Erythroblast (primary cell): ENCODE results near the gene NR3C1.

Source experiments
- DNase-seq, 2 experiments: peaks; one replicate each; lab custom pipeline; 2025; lab: John Stamatoyannopoulos, UW
- GATA1 ChIP-seq: IDR thresholded peaks from 2 replicates; pipeline ENCODE4 v1.6.1; 2011; ENCODE audit warnings: low read depth, mild to moderate bottlenecking, control low read depth, low read length, moderate library complexity
- POLR2A ChIP-seq: IDR thresholded peaks from 2 replicates; pipeline ENCODE4 v1.6.1; 2011; ENCODE audit warnings: mild to moderate bottlenecking, low read length

The NR3C1 gene

DNA sequence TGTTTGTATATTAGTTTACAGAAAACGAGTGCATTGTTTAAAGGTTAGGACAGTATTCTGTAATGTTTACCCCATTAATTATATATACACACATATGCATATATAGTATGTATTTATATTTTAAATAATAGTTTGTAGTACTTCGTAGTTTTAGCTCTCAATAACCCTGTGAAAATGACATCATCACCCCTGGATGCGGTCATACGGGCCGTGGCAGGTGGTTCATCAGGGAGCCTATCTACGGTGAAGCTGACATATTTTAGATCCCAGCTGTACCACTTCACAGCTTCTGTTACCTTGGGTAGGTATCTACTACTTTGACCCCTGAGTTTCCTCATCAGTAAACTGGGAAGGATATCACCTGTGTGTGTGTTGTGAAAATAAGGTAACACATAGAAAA, 87.1 kb downstream of the NR3C1 start:
- TF ChIP-seq GATA1 (no peak), POLR2A (no peak)

DNA sequence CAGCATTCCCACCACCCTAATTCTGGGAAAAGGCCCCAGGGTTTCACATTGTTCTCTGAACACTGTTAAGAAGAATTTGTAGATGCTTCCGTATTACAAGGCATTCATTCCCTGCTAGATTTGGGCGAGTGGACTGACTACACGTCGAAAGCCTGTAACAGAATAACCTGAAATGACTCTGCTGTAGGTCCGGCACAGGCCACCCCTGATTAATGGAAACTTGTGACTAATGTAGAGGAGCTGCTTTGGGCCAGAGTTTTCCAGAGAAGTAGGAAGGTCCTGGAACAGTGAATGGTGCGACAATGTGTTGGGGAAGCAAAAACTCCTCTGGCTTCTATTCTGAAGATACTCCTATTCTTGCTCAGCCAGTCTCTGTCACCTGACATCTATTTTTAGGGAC, 87.6 kb downstream of the NR3C1 start:
- DNase-seq, result no peak
- TF ChIP-seq POLR2A, result no peak
- no peak for TF ChIP-seq GATA1

More for the DNA sequence above, 87.1 kb downstream of the NR3C1 start:
- no peak for DNase-seq

DNA sequence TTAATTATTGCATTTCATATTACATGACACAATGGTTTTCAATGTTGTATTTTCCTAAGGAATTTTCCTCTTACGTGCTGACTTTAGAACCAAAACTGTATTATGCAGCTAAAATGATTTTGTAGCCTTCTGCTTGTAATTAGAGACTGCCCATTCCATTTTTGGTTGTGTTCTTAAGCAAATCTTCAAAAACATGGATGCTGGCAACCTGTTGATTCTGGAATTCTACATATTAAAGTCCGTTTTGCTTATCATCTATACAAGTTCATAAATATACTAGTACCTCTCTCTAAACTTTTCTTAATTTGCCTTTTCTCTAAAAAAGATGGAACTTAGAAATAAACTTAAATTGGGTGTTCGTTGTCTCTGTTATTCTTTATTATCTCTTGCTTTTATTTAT, 88.3 kb downstream of the NR3C1 start:
- TF ChIP-seq POLR2A, result no peak
- TF ChIP-seq GATA1, result no peak
- DNase-seq, result no peak

DNA sequence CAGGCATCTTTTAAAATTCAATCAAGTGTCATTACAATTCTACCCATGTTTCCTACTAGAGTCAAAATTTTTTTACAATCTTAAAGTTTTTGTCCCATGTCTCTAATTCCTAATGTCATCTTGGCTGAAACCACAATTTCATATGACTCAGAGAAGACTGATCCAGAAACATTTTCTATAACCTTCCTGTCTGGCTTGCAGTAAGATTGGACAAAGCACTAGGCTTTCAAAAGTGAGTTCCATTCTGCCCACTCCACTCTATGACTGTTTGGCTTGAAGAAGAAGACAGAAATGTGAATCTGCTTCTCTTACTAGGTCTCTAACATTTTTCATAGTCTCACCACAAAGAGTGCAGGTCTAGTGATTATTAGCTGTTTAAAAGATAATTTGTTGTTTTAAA, 88.8 kb downstream of the NR3C1 start:
- DNase-seq, result no peak
- no peak for TF ChIP-seq POLR2A

DNA sequence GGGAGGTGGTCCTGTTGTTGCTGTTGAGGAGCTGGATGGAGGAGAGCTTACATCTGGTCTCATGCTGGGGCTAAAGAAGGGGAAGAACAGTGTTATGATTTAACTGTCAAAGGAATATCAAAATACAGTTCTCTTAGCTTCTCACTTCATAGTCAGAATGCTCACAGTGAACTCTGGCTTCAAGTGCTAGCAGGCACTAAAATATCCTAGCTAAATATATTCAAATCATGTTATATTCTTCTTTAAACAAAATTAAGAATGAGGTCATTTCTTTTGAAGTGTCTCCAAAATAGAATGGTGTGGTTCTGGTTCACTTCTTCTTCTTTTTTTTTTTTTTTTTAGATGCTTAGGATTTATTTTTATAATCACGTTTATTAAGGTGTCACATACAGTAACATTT, 89.4 kb downstream of the NR3C1 start:
- TF ChIP-seq GATA1, result no peak
- no peak for DNase-seq

DNA sequence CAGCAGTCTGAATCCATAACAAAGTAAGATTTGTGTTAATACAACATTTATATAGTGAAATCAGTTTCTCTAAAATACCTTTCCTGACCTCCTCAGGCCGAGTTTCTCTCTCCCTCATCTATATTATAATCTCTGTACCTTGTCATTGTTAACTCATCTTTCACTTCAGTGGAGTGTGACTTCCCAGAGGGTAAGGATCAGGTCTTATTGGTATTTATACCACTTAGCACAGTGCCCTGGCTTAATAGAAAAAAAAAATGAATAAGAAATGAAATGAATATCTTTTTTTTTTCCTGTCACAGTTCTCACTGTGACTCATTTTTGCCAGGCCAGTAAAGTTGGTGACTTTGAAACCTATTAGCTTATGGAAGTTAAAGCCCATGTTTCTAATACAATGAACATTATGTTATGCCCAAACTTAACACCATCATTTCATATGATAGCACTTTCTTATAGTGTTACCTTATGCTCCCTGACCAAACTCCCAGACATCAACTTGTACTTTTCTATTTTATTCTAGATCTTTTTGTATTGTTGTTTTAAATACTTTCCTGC, 90.1 kb downstream of the NR3C1 start:
- no peak for TF ChIP-seq POLR2A
- no peak for TF ChIP-seq GATA1
- DNase-seq, result no peak

DNA sequence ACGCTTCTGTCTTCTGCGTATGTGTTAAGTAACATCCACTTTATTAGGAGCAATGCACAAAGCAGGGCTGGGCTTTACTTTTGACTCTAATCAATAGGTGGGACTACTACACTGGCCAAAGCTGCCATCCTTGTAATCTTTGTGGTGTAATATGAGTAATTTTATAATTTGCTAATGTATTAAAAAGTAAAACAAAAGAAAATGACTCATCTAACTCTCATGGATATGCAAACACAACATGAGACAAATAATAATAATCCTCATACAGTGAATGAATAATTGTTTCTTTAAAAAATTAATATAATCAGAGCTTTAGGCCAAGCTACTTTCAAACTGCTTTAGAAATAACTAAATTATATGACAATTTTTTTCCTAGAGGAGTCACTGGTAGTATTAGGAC, 90.7 kb downstream of the NR3C1 start:
- no peak for TF ChIP-seq POLR2A
- no peak for TF ChIP-seq GATA1
- DNase-seq, result no peak

DNA sequence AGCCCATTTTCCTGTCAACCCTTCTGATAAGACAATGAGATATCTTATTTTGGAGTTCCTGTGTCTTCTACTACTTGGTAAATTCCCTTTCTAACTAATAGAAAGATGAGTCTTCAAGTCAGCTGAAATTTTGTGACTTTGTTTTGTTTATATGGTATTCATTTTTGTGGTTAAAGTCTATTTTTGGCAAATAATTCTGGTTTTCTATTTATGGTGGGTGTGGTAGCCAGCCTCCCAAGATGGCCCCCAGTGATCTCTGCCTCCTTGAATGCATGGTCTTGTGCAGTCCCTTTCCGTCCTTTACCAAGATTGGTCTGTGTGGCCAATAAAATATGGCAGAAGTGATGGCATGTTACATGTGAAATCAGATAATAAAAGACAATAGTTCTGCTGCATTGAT, 91.5 kb downstream of the NR3C1 start:
- no peak for TF ChIP-seq POLR2A
- no peak for TF ChIP-seq GATA1
- no peak for DNase-seq

DNA sequence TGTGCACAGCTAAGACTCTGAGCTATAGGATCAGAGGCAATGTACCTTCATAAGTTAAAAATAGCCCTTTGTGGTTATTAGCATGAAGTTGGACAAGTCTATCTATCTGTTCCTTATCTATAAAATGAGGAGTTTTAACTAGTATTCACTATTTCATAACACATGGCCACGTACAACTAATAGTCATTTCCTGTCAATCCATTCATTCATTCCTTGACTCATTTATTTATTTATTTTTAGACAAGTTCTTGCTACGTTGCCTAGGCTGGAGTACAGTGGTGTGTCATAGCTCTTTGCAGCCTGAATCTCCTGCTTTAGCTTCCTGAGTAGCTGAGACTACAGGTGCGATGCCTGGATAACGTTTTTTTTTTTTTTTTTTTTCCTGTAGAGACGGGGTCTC, 92.1 kb downstream of the NR3C1 start:
- no peak for DNase-seq
- TF ChIP-seq POLR2A (no peak), GATA1 (no peak)

DNA sequence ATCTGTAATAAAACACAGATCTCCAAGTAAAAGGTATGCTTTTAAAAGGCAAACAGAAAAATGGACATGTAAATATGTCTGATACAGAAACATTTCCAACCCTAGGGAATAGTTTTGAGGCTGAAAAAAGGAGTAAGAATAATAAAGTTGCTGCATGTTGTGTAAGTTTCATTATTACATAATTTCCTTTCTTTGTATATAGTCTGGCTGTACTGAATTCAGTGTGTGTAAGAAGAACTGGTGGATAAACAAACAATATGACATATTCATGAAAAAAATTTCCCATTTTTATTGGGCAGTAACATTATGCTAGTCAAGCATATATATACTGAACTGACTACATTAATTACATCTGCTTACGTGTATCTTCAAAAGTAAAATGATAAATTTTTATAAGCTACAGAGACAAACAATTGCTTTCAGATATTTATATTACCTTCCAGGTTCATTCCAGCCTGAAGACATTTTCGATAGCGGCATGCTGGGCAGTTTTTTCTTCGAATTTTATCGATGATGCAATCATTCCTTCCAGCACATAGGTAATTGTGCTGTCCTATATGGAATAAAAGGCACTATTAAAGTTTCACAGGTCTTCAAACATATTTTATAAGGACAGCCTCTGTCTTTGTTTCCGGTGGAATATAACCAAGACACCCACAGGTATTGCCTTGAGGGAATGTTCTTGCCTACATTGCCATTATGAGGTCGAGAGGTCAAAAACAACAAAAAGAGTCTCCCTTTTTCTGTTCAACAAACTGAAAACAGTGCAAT, 93.6 kb downstream of the NR3C1 start:
- DNase-seq, result no peak
- no peak for TF ChIP-seq GATA1
- TF ChIP-seq POLR2A, result no peak

DNA sequence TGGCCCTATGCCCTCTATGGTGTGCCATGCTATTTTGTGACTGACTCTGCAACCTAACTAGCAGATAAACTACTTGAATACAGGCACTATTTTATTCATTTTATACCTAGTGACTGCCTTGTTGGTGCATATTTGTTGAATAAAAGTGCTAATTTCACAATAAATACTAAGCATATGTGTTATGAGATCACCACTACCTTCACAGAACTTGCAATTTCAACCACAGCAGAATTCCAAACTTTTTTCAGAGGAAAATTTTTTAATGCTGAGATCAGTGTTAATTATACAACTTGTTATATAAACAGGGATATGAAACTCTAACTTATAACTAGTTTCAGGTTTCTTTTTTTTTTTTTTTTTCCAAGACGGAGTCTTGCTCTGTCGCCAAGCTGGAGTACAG, 94.8 kb downstream of the NR3C1 start:
- DNase-seq, result no peak
- TF ChIP-seq GATA1, result no peak
- TF ChIP-seq POLR2A, result no peak

DNA sequence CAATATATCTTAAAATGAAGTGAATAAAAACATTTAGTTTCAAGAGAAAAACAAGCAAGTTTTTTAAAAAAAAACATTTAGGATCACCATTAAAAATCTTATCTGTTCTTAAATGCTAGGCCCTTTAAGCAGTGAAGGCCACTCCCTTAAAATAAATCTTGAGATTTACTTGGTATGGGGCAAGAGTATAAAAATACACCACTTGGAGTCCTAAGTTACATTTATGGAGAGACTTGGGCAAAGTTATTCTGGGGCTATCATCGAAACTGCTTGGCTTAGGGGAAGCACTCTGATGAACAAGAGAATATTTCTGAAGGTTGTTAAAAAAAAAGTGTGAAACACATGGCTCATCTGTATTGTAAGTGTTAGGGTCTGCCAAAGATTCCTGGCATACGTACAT, 97.4 kb downstream of the NR3C1 start:
- DNase-seq, result no peak

DNA sequence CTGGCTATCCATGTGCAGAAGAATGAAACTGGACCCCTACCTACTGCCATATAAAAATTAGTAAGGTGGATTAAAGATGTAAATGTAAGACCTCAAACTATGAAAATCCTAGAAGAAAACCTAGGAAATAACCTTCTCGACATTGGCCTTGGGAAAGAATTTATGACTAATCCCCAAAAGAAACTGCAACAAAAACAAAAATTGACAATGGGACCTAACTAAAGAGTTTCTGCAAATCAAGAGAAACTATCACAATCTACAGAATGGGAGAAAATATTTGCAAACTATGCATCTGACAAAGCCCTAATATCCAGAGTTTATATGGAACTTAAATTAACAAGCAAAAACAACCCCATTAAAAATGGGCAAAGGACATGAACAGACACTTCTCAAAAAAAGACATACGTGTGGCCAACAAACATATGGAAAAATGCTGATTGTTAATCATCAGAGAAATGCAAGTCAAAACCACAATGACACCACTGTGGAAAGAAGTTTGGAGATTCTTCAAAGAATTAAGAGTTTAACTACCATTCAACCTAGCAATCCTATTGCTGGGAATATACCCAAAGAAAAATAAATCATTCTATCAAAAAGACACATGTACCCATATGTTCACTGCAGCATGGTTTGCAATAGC, 98.5 kb downstream of the NR3C1 start:
- no peak for DNase-seq
- TF ChIP-seq GATA1, result no peak
- no peak for TF ChIP-seq POLR2A

More for the DNA sequence above, 97.4 kb downstream of the NR3C1 start:
- TF ChIP-seq GATA1 (no peak), POLR2A (no peak)

DNA sequence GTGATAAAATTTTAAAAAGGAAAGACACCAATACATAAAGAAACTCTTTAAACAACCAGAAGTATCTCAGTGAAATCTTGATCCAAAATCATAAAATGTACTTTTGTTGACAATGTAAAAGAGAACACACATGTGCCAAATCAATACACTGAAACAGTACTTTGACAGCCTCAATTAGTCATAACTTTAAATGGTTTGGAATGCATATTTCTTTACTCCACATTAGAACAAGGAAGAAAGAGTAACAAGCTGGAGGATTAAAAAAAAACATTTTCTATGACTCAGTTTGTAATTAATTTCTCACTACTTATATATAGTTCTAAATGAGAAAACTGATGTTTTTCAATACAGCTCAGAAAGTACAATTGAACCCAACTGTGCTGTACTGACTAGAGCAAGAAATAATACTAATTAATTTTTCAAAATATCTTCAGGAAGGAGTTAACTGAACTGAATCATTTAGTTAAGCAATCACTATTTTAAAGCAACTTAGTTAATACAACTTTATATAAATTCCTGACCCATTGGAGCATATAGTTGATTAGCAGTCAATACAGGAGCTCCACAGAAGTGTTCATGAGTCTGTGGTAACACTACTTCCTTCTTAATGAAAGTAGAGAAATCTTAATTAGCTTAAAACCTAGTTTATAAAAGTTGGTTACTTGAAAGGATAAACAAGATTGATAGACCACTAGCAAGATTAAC, 101.0 kb downstream of the NR3C1 start:
- TF ChIP-seq GATA1 (no peak), POLR2A (no peak)
- DNase-seq, result no peak
